ENCODE data around the gene SUN2. TPM values are rescaled to one million over a fixed set of nuclear protein-coding genes. Genes with fewer than 3 reads are reported as not detected.

SUN2 gene
- total and polyA plus RNA-seq, 9 of the 15 experiments (the other 6 are each of a cell fraction or from before 2014, with no cell fraction given) = 0.11 to 42.6 (median 16.7) TPM

DNA sequence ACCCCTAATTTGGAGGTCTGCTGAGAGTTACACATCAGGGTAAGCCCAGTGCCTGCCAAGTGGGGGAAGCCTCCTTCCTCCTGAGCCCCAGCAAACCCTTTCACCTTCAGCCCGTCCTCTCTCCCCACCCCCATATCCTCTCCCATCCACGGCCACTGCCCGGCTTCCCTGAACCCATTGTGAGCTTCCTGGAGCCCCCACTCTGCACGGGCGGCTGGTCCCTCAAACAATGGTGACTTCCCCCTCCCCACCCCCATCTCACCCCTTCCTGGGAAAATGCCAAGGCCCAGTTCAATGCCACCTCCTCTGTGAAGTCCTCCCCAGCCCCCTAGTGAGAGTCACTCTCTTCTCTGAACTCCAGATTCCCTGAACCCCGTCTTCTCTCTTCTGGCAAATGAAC lies 20.3 kb upstream of the SUN2 start:
- 43% methylated on average over 2 of the region's 6 CpGs for WGBS (ENCODE audit: insufficient coverage, low coverage, missing lambda C conversion rate)
- no peak for FAIRE-seq

More for the DNA sequence above, 20.3 kb upstream of the SUN2 start:
- Histone ChIP-seq H3K27me3 (ENCODE audit: control insufficient read depth in 2 of 2, insufficient read depth in 2 of 2, low read length in 2 of 2) (no peaks in the 10 kb centered on the region), H3K9me3 (replicated peaks; ENCODE audit: control insufficient read depth, insufficient read depth, low read depth, low read length) (no peaks in the 10 kb centered on the region), H3K36me3 (ENCODE audit: control insufficient read depth, insufficient read depth, low read length) (no peaks in the 10 kb centered on the region), H3K79me2 (ENCODE audit: control insufficient read depth, insufficient read depth, low read length) (no peaks in the 10 kb centered on the region), H3K4me2 (ENCODE audit: insufficient read depth, low read length) (no peak overlapping the region), H2AFZ (ENCODE audit: low read depth, low read length) (no peak overlapping the region), H4K20me1 (replicated peaks; ENCODE audit: control insufficient read depth, insufficient read depth, low read length) (no peaks in the 10 kb centered on the region), H3K4me1 (replicated peaks in 1 of 2; ENCODE audit: control insufficient read depth in 2 of 2, insufficient read depth in 2 of 2, low read length in 2 of 2) (peaks cover 0 to 15% of the 10 kb centered on the region in 2 experiments; a peak in 4 of 5 replicates), H3K27ac (ENCODE audit: extremely low read depth, low read depth, low read length) (no peak overlapping the region), H3K4me3 (no peak overlapping the region), H3K9me1 (ENCODE audit: control insufficient read depth, insufficient read depth, low read length) (no peaks in the 10 kb centered on the region), H3K9ac (ENCODE audit: insufficient read depth in 1 of 2, low read depth in 2 of 2, low read length in 2 of 2) (no peak overlapping the region; a peak in 1 of 4 replicates)
- TF ChIP-seq TCF7L2 (IDR thresholded peaks at IDR 0.05; ENCODE audit: low read depth, low read length) (no peak), SMARCA4 (IDR thresholded peaks at IDR 0.05) (no peak), PTRF (tag; IDR thresholded peaks at IDR 0.05) (no peak), ZNF644 (tag; IDR thresholded peaks at IDR 0.05; ENCODE audit: low read depth) (no peak), MED1 (CRISPR knock-in tag; IDR thresholded peaks at IDR 0.05; ENCODE audit: borderline replicate concordance) (no peak), RBFOX2 (IDR thresholded peaks at IDR 0.05; ENCODE audit: low read depth, low read length) (no peak), CREB3 (tag; conservative IDR thresholded peaks at IDR 0.05; ENCODE audit: low read depth) (no peak), HOXB6 (CRISPR knock-in tag; IDR thresholded peaks at IDR 0.05; ENCODE audit: borderline replicate concordance) (no peak), ZNF696 (CRISPR knock-in tag; conservative IDR thresholded peaks at IDR 0.05) (no peak), BRCA1 (IDR thresholded peaks at IDR 0.05) (no peak), BRCA1 (CRISPR knock-in tag; IDR thresholded peaks at IDR 0.05) (no peak), LCOR (CRISPR knock-in tag; IDR thresholded peaks at IDR 0.05) (no peak), PRPF4 (IDR thresholded peaks at IDR 0.05; ENCODE audit: insufficient read depth, low read depth, low read length, poor library complexity, severe bottlenecking) (no peak), SREBF1 (IDR thresholded peaks at IDR 0.05; ENCODE audit: borderline replicate concordance, low read depth, low read length) (no peak), SMARCE1 (IDR thresholded peaks at IDR 0.05) (no peak), POLR3G (IDR thresholded peaks at IDR 0.05; ENCODE audit: extremely low read depth, insufficient read length, insufficient replicate concordance) (no peak)
- BruUV-seq (replicated peaks) = no TSS peak
- ChIA-PET CTCF (ENCODE audit: low intra/inter-chr PET ratio) (no interaction called here), POLR2A (interaction anchor here (0.9 kb wide), 1 partner anchor 9 kb away, joined by 3 read pairs; no protein-coding TSS in a partner anchor)
- in situ Hi-C loops (cut with MboI) = no loop called here
- ATAC-seq (no peak), DNase-seq (ENCODE audit: extremely low read depth in 1 of 4, low spot score in 3 of 4) (no peak)
- intact Hi-C loops (cut with micrococcal nuclease) = no loop called here
